ENCODE results near the gene RAB40C.

The RAB40C gene

DNA sequence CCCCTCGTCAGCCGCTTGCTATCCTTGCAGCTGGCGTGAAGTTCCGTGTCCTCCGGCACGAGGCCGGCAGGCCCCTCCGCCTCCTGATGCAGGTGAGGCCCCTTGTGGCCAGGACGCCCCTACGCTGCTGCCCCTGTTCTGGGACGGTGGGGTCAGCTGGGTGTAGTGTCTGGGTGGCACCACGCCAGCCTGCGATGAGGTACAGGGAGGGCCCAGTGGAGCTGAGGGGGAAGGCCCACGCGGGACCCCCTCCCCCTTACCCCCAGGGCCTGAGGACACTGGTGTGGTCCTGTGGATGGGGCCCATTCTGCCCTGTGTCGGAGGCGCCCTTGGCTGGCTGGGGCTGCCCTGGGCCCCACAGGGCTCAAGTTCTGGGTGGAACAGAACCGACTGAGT, 7.7 kb upstream of the RAB40C start:
- H3K4me2 ChIP-seq (ENCODE audit: low read length): no peak overlapping the region
- H3K9me3 ChIP-seq (ENCODE audit: insufficient read depth, low read length): no peaks in the 10 kb centered on the region
- no peak for TF ChIP-seq EZH2phosphoT487 (IDR thresholded peaks at IDR 0.05; ENCODE audit: low read depth)
- TF ChIP-seq, protein P1, sequence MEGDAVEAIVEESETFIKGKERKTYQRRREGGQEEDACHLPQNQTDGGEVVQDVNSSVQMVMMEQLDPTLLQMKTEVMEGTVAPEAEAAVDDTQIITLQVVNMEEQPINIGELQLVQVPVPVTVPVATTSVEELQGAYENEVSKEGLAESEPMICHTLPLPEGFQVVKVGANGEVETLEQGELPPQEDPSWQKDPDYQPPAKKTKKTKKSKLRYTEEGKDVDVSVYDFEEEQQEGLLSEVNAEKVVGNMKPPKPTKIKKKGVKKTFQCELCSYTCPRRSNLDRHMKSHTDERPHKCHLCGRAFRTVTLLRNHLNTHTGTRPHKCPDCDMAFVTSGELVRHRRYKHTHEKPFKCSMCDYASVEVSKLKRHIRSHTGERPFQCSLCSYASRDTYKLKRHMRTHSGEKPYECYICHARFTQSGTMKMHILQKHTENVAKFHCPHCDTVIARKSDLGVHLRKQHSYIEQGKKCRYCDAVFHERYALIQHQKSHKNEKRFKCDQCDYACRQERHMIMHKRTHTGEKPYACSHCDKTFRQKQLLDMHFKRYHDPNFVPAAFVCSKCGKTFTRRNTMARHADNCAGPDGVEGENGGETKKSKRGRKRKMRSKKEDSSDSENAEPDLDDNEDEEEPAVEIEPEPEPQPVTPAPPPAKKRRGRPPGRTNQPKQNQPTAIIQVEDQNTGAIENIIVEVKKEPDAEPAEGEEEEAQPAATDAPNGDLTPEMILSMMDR (IDR thresholded peaks at IDR 0.05; ENCODE audit: low read depth, low read length): no peak
- H3K9ac ChIP-seq (ENCODE audit: low read length): no peak overlapping the region
- no peaks in the 10 kb centered on the region for H4K20me1 ChIP-seq (ENCODE audit: insufficient read depth, low read length)
- no peak overlapping the region for H2AFZ ChIP-seq (ENCODE audit: low read depth, low read length)
- H3K4me3 ChIP-seq (ENCODE audit: low read length): no peak overlapping the region
- H3K4me1 ChIP-seq (ENCODE audit: low read length): no peaks in the 10 kb centered on the region
- H3K79me2 ChIP-seq (ENCODE audit: low read length): peaks cover 3% of the 10 kb centered on the region
- H3K36me3 ChIP-seq (replicated peaks; ENCODE audit: low read depth, low read length): peaks cover under 1% of the 10 kb centered on the region
- no peaks in the 10 kb centered on the region; the same call in 1 of the 2 replicates for H3K27me3 ChIP-seq (ENCODE audit: low read depth, low read length)
- no peak overlapping the region for H3K27ac ChIP-seq (ENCODE audit: low read length)

DNA sequence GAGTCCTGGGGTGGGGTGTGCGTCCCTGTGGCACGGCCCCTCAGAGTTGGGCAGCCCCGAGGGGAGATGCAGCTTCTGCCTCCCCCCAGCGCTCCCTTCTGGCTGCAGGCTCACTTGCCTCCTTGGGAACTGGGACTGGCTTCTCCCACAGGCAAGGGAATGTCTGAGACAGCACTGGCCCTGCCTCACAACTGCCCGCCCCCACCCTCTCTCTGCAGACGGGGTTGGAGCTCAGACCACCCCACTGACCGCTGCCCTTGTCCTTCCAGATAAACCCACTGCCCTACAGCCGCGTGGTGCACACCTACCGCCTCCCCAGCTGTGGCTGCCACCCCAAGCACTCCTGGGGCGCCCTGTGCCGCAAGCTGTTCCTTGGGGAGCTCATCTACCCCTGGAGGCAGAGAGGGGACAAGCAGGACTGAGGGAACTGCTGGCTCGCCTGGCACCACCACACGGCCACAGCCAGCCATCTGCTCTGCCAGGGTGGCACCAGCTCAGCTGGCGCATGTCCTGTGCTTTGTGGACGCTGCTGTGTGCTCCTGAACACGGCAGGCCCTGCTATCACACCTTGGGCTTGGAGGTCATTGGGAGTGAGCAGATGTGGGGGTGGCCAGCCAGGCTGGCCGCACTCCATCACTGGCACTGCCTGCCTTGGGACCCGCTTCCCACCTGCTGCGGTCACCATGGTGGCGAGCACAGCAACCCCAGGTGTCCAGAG, 7.1 kb upstream of the RAB40C start:
- no peaks in the 10 kb centered on the region for H3K9me3 ChIP-seq (ENCODE audit: insufficient read depth, low read length)
- peaks cover 8% of the 10 kb centered on the region for H3K79me2 ChIP-seq (ENCODE audit: low read length)
- no peak overlapping the region for H2AFZ ChIP-seq (ENCODE audit: low read depth, low read length)
- no peak overlapping the region for H3K4me3 ChIP-seq (ENCODE audit: low read length)
- no peak for TF ChIP-seq EZH2phosphoT487 (IDR thresholded peaks at IDR 0.05; ENCODE audit: low read depth)
- TF ChIP-seq, protein P1 (IDR thresholded peaks at IDR 0.05; ENCODE audit: low read depth, low read length): no peak
- no peak overlapping the region for H3K27ac ChIP-seq (ENCODE audit: low read length)
- H3K9ac ChIP-seq (ENCODE audit: low read length): no peak overlapping the region
- H3K4me2 ChIP-seq (ENCODE audit: low read length): no peak overlapping the region
- H3K36me3 ChIP-seq (replicated peaks; ENCODE audit: low read depth, low read length): peaks cover 4% of the 10 kb centered on the region
- H4K20me1 ChIP-seq (ENCODE audit: insufficient read depth, low read length): no peaks in the 10 kb centered on the region
- peaks cover 5% of the 10 kb centered on the region for H3K4me1 ChIP-seq (ENCODE audit: low read length)
- H3K27me3 ChIP-seq (ENCODE audit: low read depth, low read length): no peaks in the 10 kb centered on the region; the same call in 1 of the 2 replicates

DNA sequence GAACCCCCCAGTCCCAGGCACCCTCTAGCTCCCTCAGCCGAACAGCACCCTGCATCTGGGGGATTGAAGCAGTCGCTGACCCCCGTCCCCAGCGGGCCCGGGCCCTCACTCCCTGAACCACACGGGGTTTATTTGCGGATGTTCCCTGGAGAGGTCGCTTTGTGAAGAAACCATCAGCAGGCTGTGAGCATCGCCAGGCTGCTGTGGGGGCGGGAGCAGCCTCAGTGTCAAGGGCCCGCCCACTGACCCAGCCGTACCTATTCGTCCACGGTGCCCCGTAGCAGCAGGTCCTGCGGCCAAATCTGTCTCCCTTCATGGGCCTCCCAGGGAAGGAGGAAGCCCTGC, 6.4 kb upstream of the RAB40C start:
- Histone ChIP-seq H3K4me3 (ENCODE audit: low read length) (no peak overlapping the region), H4K20me1 (ENCODE audit: insufficient read depth, low read length) (no peaks in the 10 kb centered on the region), H3K27ac (ENCODE audit: low read length) (no peak overlapping the region), H3K9me3 (ENCODE audit: insufficient read depth, low read length) (no peaks in the 10 kb centered on the region), H3K36me3 (replicated peaks; ENCODE audit: low read depth, low read length) (peaks cover 4% of the 10 kb centered on the region), H3K27me3 (ENCODE audit: low read depth, low read length) (no peaks in the 10 kb centered on the region; the same call in 1 of the 2 replicates), H3K4me1 (ENCODE audit: low read length) (peaks cover 8% of the 10 kb centered on the region), H3K79me2 (ENCODE audit: low read length) (peaks cover 15% of the 10 kb centered on the region), H2AFZ (ENCODE audit: low read depth, low read length) (no peak overlapping the region), H3K4me2 (ENCODE audit: low read length) (no peak overlapping the region), H3K9ac (ENCODE audit: low read length) (no peak overlapping the region)
- TF ChIP-seq, protein P1 (IDR thresholded peaks at IDR 0.05; ENCODE audit: low read depth, low read length): no peak
- no peak for TF ChIP-seq EZH2phosphoT487 (IDR thresholded peaks at IDR 0.05; ENCODE audit: low read depth)

DNA sequence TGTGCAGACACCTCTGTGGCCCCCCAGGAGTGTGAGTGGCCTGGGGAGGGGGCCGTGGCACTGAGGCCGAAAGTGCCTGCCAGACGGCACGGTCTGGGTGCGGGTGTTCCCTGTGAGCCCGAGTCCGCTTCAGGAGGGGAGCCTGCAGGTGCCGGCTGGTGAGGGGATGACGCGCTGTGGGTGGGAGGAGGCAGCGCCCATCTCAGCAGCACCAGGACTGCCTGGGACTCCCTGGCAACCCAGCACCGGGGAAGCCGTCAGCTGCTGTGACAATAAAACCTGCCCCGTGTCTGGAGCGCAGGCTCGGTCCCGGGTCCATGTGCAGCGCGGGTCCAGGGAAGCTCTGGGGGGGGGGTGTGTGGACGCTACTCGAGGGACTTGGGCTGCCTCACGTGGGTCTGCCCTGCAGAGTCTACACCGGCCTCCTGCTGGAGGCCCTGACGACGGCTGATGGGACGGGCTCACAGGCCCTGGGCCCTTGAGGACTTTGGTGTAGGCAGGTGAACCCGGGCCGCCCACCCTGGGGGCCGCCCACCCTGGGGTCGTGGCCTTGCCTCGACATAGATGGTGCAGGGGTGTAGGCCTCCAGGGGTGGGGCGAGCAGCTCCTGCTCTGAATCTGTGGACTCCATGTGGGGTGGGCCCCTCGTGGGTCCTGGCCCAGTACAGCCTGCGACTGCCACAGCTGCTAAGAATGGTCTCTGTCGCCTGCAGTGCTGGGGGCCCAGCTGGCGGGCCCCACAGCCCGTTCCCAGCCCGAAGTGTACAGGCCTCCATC, 5.9 kb upstream of the RAB40C start:
- H3K4me2 ChIP-seq (ENCODE audit: low read length): no peak overlapping the region
- H3K4me3 ChIP-seq (ENCODE audit: low read length): no peak overlapping the region
- peaks cover 19% of the 10 kb centered on the region for H3K79me2 ChIP-seq (ENCODE audit: low read length)
- peaks cover 4% of the 10 kb centered on the region for H3K36me3 ChIP-seq (replicated peaks; ENCODE audit: low read depth, low read length)
- H3K27ac ChIP-seq (ENCODE audit: low read length): no peak overlapping the region
- no peaks in the 10 kb centered on the region for H4K20me1 ChIP-seq (ENCODE audit: insufficient read depth, low read length)
- H2AFZ ChIP-seq (ENCODE audit: low read depth, low read length): no peak overlapping the region
- TF ChIP-seq, protein P1 (IDR thresholded peaks at IDR 0.05; ENCODE audit: low read depth, low read length): no peak
- TF ChIP-seq EZH2phosphoT487 (IDR thresholded peaks at IDR 0.05; ENCODE audit: low read depth): no peak
- H3K27me3 ChIP-seq (ENCODE audit: low read depth, low read length): no peaks in the 10 kb centered on the region; the same call in 1 of the 2 replicates
- no peaks in the 10 kb centered on the region for H3K9me3 ChIP-seq (ENCODE audit: insufficient read depth, low read length)
- peaks cover 8% of the 10 kb centered on the region for H3K4me1 ChIP-seq (ENCODE audit: low read length)
- H3K9ac ChIP-seq (ENCODE audit: low read length): no peak overlapping the region
